Stimulated activated CD8-positive, alpha-beta memory T cell treated with anti-CD3 and anti-CD28 coated beads, Interleukin-7, amount 100 ng/mL, for 24 hours (primary cell): ENCODE measurements around the gene PPP1R8.
A peak's percentile ranks its signal among the peaks of the same experiment; 100 is the strongest.
"Not testable (repeated sequence)": the region's sequence is repeated elsewhere in the genome, so short reads cannot be mapped to it uniquely, and the experiment has no call there.

Experiments
- DNase-seq: peaks from one replicate; pipeline ENCODE4 v3.0.0-alpha.2; 2020; ENCODE audit warnings: low read depth

The PPP1R8 gene

GRCh38 chr1:27830621-27831440 lies at the start of gene PPP1R8:
Gene PPP1R8 (plus strand): TSS chr1:27830782. CDS start chr1:27830836, 54 bp downstream.
- peak; percentile 77 for DNase-seq

GRCh38 chr1:27782950-27783349 lies 47.6 kb upstream of the PPP1R8 start:
- DNase-seq = no peak

- no peak for DNase-seq
Measured at GRCh38 chr1:27784700-27785099, 45.9 kb upstream of the PPP1R8 start.

GRCh38 chr1:27785781-27786455 lies 44.7 kb upstream of the PPP1R8 start:
- DNase-seq = no peak

- no peak for DNase-seq
Measured at GRCh38 chr1:27787895-27788294, 42.7 kb upstream of the PPP1R8 start.

- no peak for DNase-seq
Measured at GRCh38 chr1:27789540-27790041, 41.0 kb upstream of the PPP1R8 start.

GRCh38 chr1:27790270-27790669 lies 40.3 kb upstream of the PPP1R8 start:
- not testable (repeated sequence) for DNase-seq

- no peak for DNase-seq
Measured at GRCh38 chr1:27795601-27796000, 35.0 kb upstream of the PPP1R8 start.

- no peak for DNase-seq
Measured at GRCh38 chr1:27804791-27805190, 25.8 kb upstream of the PPP1R8 start.

GRCh38 chr1:27806758-27807157 lies 23.8 kb upstream of the PPP1R8 start:
- DNase-seq = no peak

GRCh38 chr1:27807385-27807784 lies 23.2 kb upstream of the PPP1R8 start:
- no peak for DNase-seq

- DNase-seq = not testable (repeated sequence)
Measured at GRCh38 chr1:27808131-27808530, 22.5 kb upstream of the PPP1R8 start.

- no peak for DNase-seq
Measured at GRCh38 chr1:27809883-27810282, 20.7 kb upstream of the PPP1R8 start.

GRCh38 chr1:27811741-27812500 lies 18.7 kb upstream of the PPP1R8 start:
- DNase-seq = no peak

- no peak for DNase-seq
Measured at GRCh38 chr1:27816921-27817630, 13.5 kb upstream of the PPP1R8 start.

GRCh38 chr1:27821761-27822315 lies 8.7 kb upstream of the PPP1R8 start:
- DNase-seq = no peak

- DNase-seq = no peak
Measured at GRCh38 chr1:27823784-27824183, 6.8 kb upstream of the PPP1R8 start.

- DNase-seq = no peak
Measured at GRCh38 chr1:27824411-27824810, 6.2 kb upstream of the PPP1R8 start.

GRCh38 chr1:27829339-27829960 lies 1.1 kb upstream of the PPP1R8 start:
- DNase-seq = not testable (repeated sequence)

GRCh38 chr1:27831568-27832410 lies 1.2 kb downstream of the PPP1R8 start:
- DNase-seq = no peak
